Stimulated activated CD4-positive, alpha-beta T cell treated with anti-CD3 and anti-CD28 coated beads, Interleukin-1b, Interleukin-23, amount 100 ng/mL, for 48 hours (primary cell): ENCODE results near the gene CNTN5.
"Not testable (repeated sequence)": the region's sequence is repeated elsewhere in the genome, so short reads cannot be mapped to it uniquely, and the experiment has no call there.

Experiments
- DNase-seq: peaks from one replicate; pipeline ENCODE4 v3.0.0-alpha.2; 2020

CNTN5 gene

GRCh38 chr11:99279266-99279665 lies 258.5 kb downstream of the CNTN5 start:
- no peak for DNase-seq

GRCh38 chr11:99281331-99281730 lies 260.6 kb downstream of the CNTN5 start:
- no peak for DNase-seq

GRCh38 chr11:99297925-99298324 lies 277.2 kb downstream of the CNTN5 start:
- DNase-seq = not testable (repeated sequence)

- no peak for DNase-seq
Measured at GRCh38 chr11:99307510-99308088, 286.9 kb downstream of the CNTN5 start.

GRCh38 chr11:99311870-99312269 lies 291.1 kb downstream of the CNTN5 start:
- DNase-seq = no peak

GRCh38 chr11:99316776-99317520 lies 296.2 kb downstream of the CNTN5 start:
- no peak for DNase-seq

- no peak for DNase-seq
Measured at GRCh38 chr11:99320769-99321290, 300.1 kb downstream of the CNTN5 start.

- no peak for DNase-seq
Measured at GRCh38 chr11:99325847-99326246, 305.1 kb downstream of the CNTN5 start.

GRCh38 chr11:99327066-99327465 lies 306.3 kb downstream of the CNTN5 start:
- no peak for DNase-seq

GRCh38 chr11:99327527-99327926 lies 306.8 kb downstream of the CNTN5 start:
- DNase-seq = no peak

GRCh38 chr11:99333621-99334020 lies 312.9 kb downstream of the CNTN5 start:
- no peak for DNase-seq

GRCh38 chr11:99343117-99343516 lies 322.4 kb downstream of the CNTN5 start:
- no peak for DNase-seq

- no peak for DNase-seq
Measured at GRCh38 chr11:99349151-99349673, 328.5 kb downstream of the CNTN5 start.

GRCh38 chr11:99351624-99352023 lies 330.9 kb downstream of the CNTN5 start:
- DNase-seq = no peak

GRCh38 chr11:99352642-99353041 lies 331.9 kb downstream of the CNTN5 start:
- no peak for DNase-seq

- no peak for DNase-seq
Measured at GRCh38 chr11:99366546-99366945, 345.8 kb downstream of the CNTN5 start.

GRCh38 chr11:99368583-99368982 lies 347.8 kb downstream of the CNTN5 start:
- no peak for DNase-seq

GRCh38 chr11:99370549-99371216 lies 349.9 kb downstream of the CNTN5 start:
- no peak for DNase-seq

GRCh38 chr11:99371257-99371656 lies 350.5 kb downstream of the CNTN5 start:
- DNase-seq = no peak

- no peak for DNase-seq
Measured at GRCh38 chr11:99376463-99376862, 355.7 kb downstream of the CNTN5 start.

- no peak for DNase-seq
Measured at GRCh38 chr11:99383648-99384245, 363.0 kb downstream of the CNTN5 start.

- DNase-seq = no peak
Measured at GRCh38 chr11:99391245-99391644, 370.5 kb downstream of the CNTN5 start.

GRCh38 chr11:99406345-99406744 lies 385.6 kb downstream of the CNTN5 start:
- no peak for DNase-seq
